Sigmoid colon (tissue), 4 donors: ENCODE measurements around the gene DSTN.

Experiments
- CTCF ChIP-seq, 4 experiments: fragments of 450-650 bp in 3 of 4; fragments of 200-600 bp in 1 of 4; IDR thresholded peaks; one replicate each; pipeline ENCODE4 v1.5.1; 2016 to 2019; ENCODE audit warnings: antibody characterized with exemption in 4 of 4, mild to moderate bottlenecking in 3 of 4, moderate library complexity in 2 of 4
- EP300 ChIP-seq, 4 donors: sonication (generic); formaldehyde crosslinking; IDR thresholded peaks; one replicate each; pipeline ENCODE4 v1.6.1; 2017; ENCODE audit warnings: antibody characterized with exemption in 4 of 4
- POLR2A ChIP-seq, 2 donors: fragments of 450-650 bp; IDR thresholded peaks; one replicate each; pipeline ENCODE4 v1.6.1; 2016; ENCODE audit warnings: antibody characterized with exemption in 2 of 2, mild to moderate bottlenecking in 2 of 2, moderate library complexity in 2 of 2
- POLR2AphosphoS5 ChIP-seq, 4 donors: sonication (generic); formaldehyde crosslinking; IDR thresholded peaks; one replicate each; pipeline ENCODE4 v1.6.1; 2017; ENCODE audit warnings: antibody characterized with exemption in 4 of 4

- TF ChIP-seq CTCF (IDR thresholded peaks at IDR 0.05), result no peak
- no peak for TF ChIP-seq POLR2A (IDR thresholded peaks at IDR 0.05)
- TF ChIP-seq POLR2AphosphoS5 (IDR thresholded peaks at IDR 0.05), result no peak
- TF ChIP-seq EP300 (IDR thresholded peaks at IDR 0.05), result no peak
These were observed 75.1 kb downstream of the DSTN start for GRCh38 chr20:17645010-17645409.
